Inflammatory macrophage treated with lipopolysaccharide for 1 hour (primary cell): Measurements from ENCODE around the gene ARID2.
A peak's percentile ranks its signal among the peaks of the same experiment; 100 is the strongest.

ENCODE experiments used
- DNase-seq, 2 donors: peaks; one replicate each; pipeline ENCODE4 v3.0.0-alpha.2; 2020 to 2022

The ARID2 gene

DNA sequence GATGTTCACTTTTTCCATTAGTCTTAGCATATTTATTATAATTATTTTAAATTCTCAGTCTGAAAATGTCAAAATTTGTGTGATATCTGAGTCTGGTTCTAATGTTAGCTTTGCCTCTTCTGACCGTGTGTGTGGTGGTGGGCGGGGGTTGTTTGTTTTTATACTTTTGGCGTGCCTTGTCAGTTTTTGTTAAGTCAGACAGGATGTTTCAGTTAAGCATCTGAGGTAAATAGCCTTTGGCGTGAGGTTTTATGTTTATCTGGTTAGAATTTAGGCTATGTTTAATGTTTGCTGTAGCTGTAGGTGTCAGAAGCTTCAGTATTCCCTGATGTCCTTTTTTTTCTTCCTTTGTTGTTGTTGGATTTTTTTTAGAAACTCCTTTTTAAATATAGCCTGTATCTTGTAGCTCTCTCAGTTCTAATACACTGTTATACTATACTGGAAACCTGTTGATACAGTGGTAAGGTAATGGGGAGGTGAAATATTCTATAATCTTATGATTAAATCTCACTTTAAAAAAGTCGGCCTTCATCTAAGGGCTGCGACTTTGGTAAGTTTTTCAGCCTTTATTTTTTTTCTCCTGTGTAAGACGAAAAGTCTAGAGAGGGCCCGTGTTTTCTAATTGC lies 149.2 kb downstream of the ARID2 start:
- no peak for DNase-seq

DNA sequence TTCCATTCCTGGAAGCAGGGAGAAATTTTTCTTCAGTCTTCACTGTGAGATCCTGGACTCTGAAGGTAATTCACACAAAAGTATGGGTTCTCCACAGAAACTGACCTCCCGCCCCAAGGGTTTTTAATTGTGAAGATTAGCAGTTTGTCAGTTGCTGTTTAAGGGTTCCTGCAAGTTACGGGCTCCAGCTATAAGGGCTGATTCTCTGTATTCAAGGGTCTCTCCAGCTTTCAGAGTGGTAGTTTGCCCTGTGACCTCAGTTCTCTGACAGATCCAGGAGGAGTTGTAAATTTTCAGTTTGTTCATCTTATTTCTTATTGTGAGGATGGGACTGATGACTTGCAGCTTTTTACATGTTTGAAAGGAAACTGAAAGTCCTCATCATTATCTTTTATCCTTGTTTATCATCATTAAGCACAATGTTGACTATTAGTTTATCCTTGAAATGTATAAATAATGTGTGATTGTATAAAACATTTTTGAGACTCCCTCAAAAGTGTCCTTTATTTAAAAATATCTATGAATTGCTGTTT lies 149.9 kb downstream of the ARID2 start:
- DNase-seq, result no peak

- no peak for DNase-seq
These were observed 151.0 kb downstream of the ARID2 start for GRCh38 chr12:45880533-45880932.

- no peak for DNase-seq
These were observed 153.7 kb downstream of the ARID2 start for GRCh38 chr12:45883187-45883586.

- DNase-seq, result no peak
These were observed 157.2 kb downstream of the ARID2 start for GRCh38 chr12:45886685-45887084.

GRCh38 chr12:45887544-45887943 lies 158.0 kb downstream of the ARID2 start:
- no peak for DNase-seq

- no peak for DNase-seq
These were observed 160.8 kb downstream of the ARID2 start for GRCh38 chr12:45890276-45890675.

GRCh38 chr12:45893240-45893639 lies 163.7 kb downstream of the ARID2 start:
- DNase-seq, result no peak

GRCh38 chr12:45895961-45896360 lies 166.5 kb downstream of the ARID2 start:
- DNase-seq, result no peak

- DNase-seq, result no peak
These were observed 168.6 kb downstream of the ARID2 start for GRCh38 chr12:45898094-45898493.

DNA sequence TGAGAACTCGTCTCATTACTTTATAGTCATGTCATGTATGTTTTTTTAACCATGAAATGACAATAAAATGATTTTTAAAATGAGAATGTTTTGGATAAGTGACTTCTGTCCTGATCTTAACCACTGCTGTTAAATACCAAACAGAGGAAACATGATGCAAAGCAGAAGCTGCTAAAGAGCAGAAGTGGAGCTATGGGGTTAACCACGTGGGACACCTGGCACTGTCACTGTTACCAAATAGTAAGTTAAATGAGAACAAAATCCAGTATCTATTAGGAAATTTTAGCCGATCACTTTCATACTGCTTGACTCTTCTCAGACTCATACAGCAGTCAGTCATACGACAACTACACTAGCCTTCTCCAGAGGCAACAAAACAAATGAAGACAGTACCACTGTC lies 178.4 kb downstream of the ARID2 start:
- peak in 1 of 2 donors; percentile 3 for DNase-seq

DNA sequence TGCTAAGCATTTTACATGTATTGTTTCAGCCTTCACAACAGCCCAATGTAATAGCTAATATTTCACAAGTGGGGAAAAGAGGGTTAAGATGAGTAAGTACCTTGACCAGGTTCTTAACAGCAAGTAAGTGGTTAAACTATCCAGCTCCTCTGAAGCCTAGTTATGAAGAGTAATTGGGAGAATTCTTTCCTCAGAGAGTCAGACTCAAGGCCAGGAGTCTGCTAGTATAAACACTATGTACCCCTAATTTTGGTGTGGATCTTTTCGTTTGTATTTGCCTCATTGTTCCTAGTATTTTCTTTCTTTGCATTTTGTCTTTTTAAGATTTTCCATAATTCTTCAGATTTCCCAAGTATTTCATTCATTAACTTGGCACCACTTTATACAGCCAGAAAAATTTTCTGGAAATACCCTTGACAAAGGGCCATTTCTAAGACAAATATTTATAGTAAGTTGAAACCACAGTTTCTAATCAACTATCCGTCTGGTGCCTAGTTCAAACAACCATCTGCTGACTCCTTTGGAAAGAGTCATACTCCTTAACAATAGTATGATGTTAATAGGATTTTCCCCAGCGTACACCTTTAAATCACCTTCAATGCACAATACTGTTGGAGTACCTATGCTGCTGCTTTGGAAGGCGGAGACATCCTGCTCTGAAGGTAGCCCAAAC lies 179.7 kb downstream of the ARID2 start:
- DNase-seq, result no peak

GRCh38 chr12:45912774-45913173 lies 183.3 kb downstream of the ARID2 start:
- DNase-seq, result no peak

DNA sequence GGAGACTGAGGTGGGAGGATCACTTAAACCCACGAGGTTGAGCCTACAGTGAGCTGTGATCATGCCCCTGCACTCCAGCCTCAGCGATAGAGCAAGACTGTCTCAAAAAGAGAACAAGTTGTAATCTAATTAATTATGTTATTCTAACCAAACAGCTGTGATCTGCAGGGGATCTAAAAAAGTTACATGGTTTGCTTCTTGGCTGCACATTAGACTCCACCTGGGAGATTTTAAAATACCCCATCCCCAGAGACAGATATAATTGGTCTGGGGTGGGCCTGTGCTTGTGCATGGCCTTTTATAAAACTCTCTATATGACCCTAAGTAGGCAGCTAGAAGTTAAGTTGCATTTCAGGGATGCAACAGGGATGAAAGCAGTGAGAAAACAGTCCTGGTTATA lies 184.1 kb downstream of the ARID2 start:
- no peak for DNase-seq

DNA sequence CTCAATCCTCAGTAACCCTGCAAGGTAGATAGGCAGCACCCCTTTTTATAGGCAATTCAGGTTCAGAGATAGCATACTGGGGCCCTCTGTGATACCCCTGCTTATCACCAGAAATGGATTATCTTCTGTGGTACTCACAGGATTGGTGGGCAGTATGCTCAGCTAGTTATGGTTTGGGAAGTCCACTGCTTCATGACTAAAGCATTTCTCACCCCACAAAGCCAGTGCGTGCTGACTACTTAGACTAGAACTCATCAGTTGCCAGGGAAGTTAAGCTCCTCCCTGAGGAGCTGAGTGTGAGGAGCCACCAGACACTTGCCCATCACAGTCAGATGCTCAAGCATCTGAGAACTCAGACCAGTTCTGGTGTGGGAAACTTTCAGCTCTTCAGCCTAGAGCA lies 184.6 kb downstream of the ARID2 start:
- no peak for DNase-seq

GRCh38 chr12:45915405-45915804 lies 185.9 kb downstream of the ARID2 start:
- DNase-seq, result no peak

- no peak for DNase-seq
These were observed 189.3 kb downstream of the ARID2 start for GRCh38 chr12:45918818-45919217.

DNA sequence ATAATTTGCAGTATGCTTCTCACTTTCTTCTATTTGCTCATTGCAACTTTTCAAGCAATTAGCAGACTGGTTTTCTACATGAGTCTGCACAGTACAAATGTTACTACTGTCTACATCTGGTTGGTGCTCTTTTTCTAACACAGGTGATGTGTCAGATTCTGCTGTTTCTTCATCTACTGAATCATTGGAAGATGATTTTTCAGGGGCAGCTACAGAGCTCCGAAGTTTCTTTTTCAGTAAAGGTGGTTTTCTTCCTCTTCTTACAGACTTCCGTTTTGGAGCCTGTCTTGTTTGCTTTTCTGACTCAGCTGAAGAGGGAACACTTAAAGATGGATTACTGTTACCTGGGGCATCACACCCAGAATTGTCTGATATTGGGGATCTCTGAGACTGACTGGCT lies 198.8 kb downstream of the ARID2 start:
- no peak for DNase-seq

GRCh38 chr12:45930369-45930768 lies 200.9 kb downstream of the ARID2 start:
- DNase-seq, result no peak

DNA sequence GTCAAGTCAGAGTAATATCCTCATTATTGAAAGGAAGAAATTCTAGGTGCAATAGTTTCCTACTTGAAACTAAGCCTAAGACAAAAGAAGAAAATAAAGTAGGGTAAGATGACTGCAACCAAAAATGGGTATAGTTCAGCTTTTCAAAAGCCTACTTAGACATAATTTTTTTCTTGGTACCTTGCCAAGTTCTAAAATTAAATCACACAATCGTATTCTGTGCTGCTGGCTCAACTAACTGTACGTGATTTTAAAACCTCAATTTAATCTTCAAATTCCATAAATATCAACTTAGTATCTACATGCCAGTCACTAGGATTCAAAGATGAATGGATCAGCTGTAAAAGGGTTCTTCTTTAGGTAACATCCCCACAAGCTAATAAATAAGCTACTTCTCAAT lies 204.0 kb downstream of the ARID2 start:
- no peak for DNase-seq

DNA sequence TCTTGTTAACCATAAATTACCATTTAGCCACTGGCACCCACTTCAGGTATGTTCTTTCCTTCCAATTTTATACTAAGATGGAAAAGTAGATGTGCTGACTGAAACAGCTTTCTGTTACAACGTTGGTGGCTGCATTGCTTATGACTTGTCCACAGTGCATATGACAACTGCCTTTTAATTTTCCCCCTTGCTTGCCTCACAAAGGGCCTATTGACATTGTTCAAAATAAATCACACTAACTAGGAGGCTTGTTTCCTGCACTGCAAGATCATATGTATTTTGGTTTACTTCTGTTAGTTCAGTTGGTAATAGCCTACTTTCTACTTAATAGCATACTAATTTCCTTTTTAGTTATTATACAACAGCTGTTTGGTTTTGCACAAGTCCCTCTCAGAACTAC lies 205.4 kb downstream of the ARID2 start:
- no peak for DNase-seq

- DNase-seq, result no peak
These were observed 209.1 kb downstream of the ARID2 start for GRCh38 chr12:45938566-45938965.

DNA sequence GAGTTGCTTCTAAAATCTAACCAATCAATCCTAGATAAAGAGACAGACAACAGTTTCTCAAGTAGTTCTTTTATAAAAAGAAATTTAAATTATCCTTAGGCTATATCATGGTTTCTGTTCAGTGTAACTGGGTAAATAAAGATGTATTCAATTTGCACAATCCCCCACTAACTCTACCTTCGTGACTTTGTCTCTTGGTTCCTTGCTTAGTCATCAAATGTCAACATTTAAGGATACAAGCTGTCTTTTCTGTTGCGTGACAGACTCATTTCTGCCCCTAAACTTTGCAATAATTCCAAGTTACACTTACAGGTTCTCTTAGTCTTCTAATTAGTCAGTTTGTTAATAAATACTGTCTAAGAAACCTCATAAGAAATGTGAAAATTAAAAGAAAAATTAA lies 210.3 kb downstream of the ARID2 start:
- DNase-seq, result no peak

- DNase-seq, result no peak
These were observed 215.3 kb downstream of the ARID2 start for GRCh38 chr12:45944771-45945170.

DNA sequence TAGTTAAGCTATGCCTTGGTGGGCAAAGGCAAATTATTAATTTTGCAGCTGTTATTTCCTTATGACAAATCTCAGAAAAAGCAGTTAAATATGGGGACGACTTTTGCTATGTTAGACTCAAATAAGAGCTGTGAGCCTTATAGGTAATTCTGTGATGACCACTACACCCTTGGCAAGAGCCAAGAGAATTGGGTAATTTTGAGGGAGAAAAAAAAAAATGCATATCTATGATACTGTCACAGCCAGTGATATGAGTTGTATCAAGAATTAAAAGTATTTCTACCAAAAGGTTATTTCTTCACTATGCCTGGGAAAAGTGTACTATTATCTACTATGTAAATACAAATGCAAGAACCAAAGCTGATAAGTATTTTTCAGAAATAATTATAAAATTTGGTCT lies 216.9 kb downstream of the ARID2 start:
- DNase-seq, result no peak
